Measurements from ENCODE around the gene UGT2A1. TPM values are rescaled to one million over a fixed set of nuclear protein-coding genes. Genes with fewer than 3 reads are reported as not detected.

The UGT2A1 gene
- total RNA-seq: not detected in 2 replicates

GRCh38 chr4:69653147-69653546 is at the start of gene UGT2A1:
Gene UGT2A1, minus strand, starts transcription at chr4:69653247. Its CDS starts 5,603 bp downstream, at chr4:69647644.

GRCh38 chr4:69639542-69639941 is 13.5 kb downstream of the UGT2A1 start, which contains the start of gene UGT2A2:
Gene UGT2A2, minus strand, starts transcription at chr4:69639642. Its CDS starts 2 bp downstream, at chr4:69639640.

Other genes with a start within 250 kb of the UGT2A1 start
- not detected in 2 replicates for gene UGT2B4, start 157.3 kb downstream of the UGT2A1 start, total RNA-seq
- gene UGT2A2, start 13.6 kb downstream of the UGT2A1 start, total RNA-seq: not detected in 2 replicates
- 0.18 and 1.2 TPM in 2 replicates for gene SULT1B1, start 107.4 kb upstream of the UGT2A1 start, total RNA-seq
- 3.2 and 3.7 TPM in 2 replicates for gene SULT1E1, start 206.9 kb upstream of the UGT2A1 start, total RNA-seq